HEK293 (cell line): ENCODE measurements around the gene HID1.

ENCODE experiments used
- CTCF ChIA-PET: fragments of 350-600 bp; formaldehyde crosslinking; extraction: SDS; loops from one replicate; lab custom pipeline; 2021; ENCODE audit warnings: antibody characterized with exemption; lab: Yijun Ruan, JAX
- POLR2A ChIA-PET: fragments of 300-600 bp; formaldehyde crosslinking; extraction: SDS; loops from one replicate; lab custom pipeline; 2020; ENCODE audit warnings: antibody characterized with exemption, inconsistent platforms; lab: Yijun Ruan, JAX
- H3K27ac ChIP-seq: fragments of 200-500 bp; sonication (Bioruptor generic); 2 replicates; pipeline ENCODE4 v1.5.1; 2014; ENCODE audit warnings: low read depth, low read length, control low read depth, inconsistent platforms; ENCODE audit errors: extremely low read depth
- H3K36me3 ChIP-seq, 2 experiments: fragments of 200-500 bp in 1 of 2; sonication (Bioruptor generic) in 1 of 2; 1 replicate in 1 of 2; 2 replicates in 1 of 2; pipeline ENCODE4 v1.5.1; 2014 to 2017; ENCODE audit warnings: inconsistent platforms in 2 of 2, low read length in 2 of 2; ENCODE audit not compliant: control insufficient read depth in 2 of 2, insufficient read depth in 1 of 2
- H3K4me1 ChIP-seq: fragments of 200-500 bp; sonication (Bioruptor generic); 2 replicates; pipeline ENCODE4 v1.5.1; 2014; ENCODE audit warnings: mild to moderate bottlenecking, low read length, inconsistent platforms; ENCODE audit not compliant: control insufficient read depth, insufficient read depth
- H3K4me3 ChIP-seq: 2 replicates; pipeline ENCODE4 v1.5.1; 2011; ENCODE audit warnings: low read depth, mild to moderate bottlenecking, control low read depth, low read length, moderate library complexity
- H3K9me3 ChIP-seq: fragments of 200-500 bp; sonication (Bioruptor generic); 2 replicates; pipeline ENCODE4 v1.5.1; 2014; ENCODE audit warnings: low read depth, low read length, inconsistent platforms; ENCODE audit not compliant: control insufficient read depth, insufficient read depth
- FEZF1 ChIP-seq: fragments of 450-650 bp; formaldehyde crosslinking; IDR thresholded peaks from 2 replicates; pipeline ENCODE4 v1.5.1; 2016; ENCODE audit warnings: missing biosample characterization, missing genetic modification characterization
- IKZF3 ChIP-seq: fragments of 450-650 bp; IDR thresholded peaks from 2 replicates; pipeline ENCODE4 v1.5.0; 2018; ENCODE audit warnings: missing biosample characterization, mild to moderate bottlenecking, missing genetic modification characterization, moderate library complexity
- OSR2 ChIP-seq: fragments of 450-650 bp; formaldehyde crosslinking; IDR thresholded peaks from 2 replicates; pipeline ENCODE4 v1.5.1; 2016; ENCODE audit warnings: missing biosample characterization, missing genetic modification characterization
- TRIM28 ChIP-seq: IDR thresholded peaks from 2 replicates; pipeline ENCODE4 v1.6.1; 2011; ENCODE audit warnings: low read length, control low read depth, borderline replicate concordance
- ZBTB8A ChIP-seq: fragments of 450-650 bp; formaldehyde crosslinking; IDR thresholded peaks from 2 replicates; pipeline ENCODE4 v1.5.1; 2016; ENCODE audit warnings: missing biosample characterization, missing genetic modification characterization
- ZNF114 ChIP-seq: fragments of 450-650 bp; formaldehyde crosslinking; IDR thresholded peaks from 2 replicates; pipeline ENCODE4 v1.5.0; 2017; ENCODE audit warnings: missing biosample characterization, missing genetic modification characterization
- ZNF146 ChIP-seq: fragments of 450-650 bp; formaldehyde crosslinking; IDR thresholded peaks from 2 replicates; pipeline ENCODE4 v1.5.1; 2016; ENCODE audit warnings: missing biosample characterization, missing genetic modification characterization
- ZNF157 ChIP-seq: fragments of 450-650 bp; formaldehyde crosslinking; IDR thresholded peaks from 2 replicates; pipeline ENCODE4 v1.5.1; 2016; ENCODE audit warnings: missing biosample characterization, missing genetic modification characterization
- ZNF175 ChIP-seq: fragments of 450-650 bp; formaldehyde crosslinking; IDR thresholded peaks from 2 replicates; pipeline ENCODE4 v1.5.1; 2016; ENCODE audit warnings: missing biosample characterization, missing genetic modification characterization
- ZNF654 ChIP-seq: fragments of 450-650 bp; formaldehyde crosslinking; IDR thresholded peaks from 2 replicates; pipeline ENCODE4 v1.5.1; 2016; ENCODE audit warnings: low read depth, missing biosample characterization, missing genetic modification characterization
- ZNF792 ChIP-seq: fragments of 450-650 bp; formaldehyde crosslinking; IDR thresholded peaks from 2 replicates; pipeline ENCODE4 v1.5.1; 2016; ENCODE audit warnings: missing biosample characterization, missing genetic modification characterization
- ZSCAN16 ChIP-seq: fragments of 450-650 bp; formaldehyde crosslinking; IDR thresholded peaks from 2 replicates; pipeline ENCODE4 v1.5.1; 2016; ENCODE audit warnings: missing biosample characterization, missing genetic modification characterization
- TF ChIP-seq, protein P1 (sequence below): fragments of 450-650 bp; formaldehyde crosslinking; IDR thresholded peaks from 2 replicates; pipeline ENCODE4 v1.5.1; 2017; ENCODE audit warnings: missing biosample characterization, missing genetic modification characterization
- TF ChIP-seq, protein P2 (sequence below): fragments of 450-650 bp; formaldehyde crosslinking; IDR thresholded peaks from 2 replicates; pipeline ENCODE4 v1.5.1; 2016; ENCODE audit warnings: missing biosample characterization, missing genetic modification characterization
- TF ChIP-seq, protein P3 (sequence below): fragments of 450-650 bp; formaldehyde crosslinking; IDR thresholded peaks from 2 replicates; pipeline ENCODE4 v1.5.1; 2017; ENCODE audit warnings: missing biosample characterization, missing genetic modification characterization
- TF ChIP-seq, protein P4 (sequence below): fragments of 450-650 bp; IDR thresholded peaks from 2 replicates; pipeline ENCODE4 v1.5.1; 2018; ENCODE audit warnings: missing biosample characterization, mild to moderate bottlenecking, missing genetic modification characterization
- TF ChIP-seq, protein P5 (sequence below): fragments of 450-650 bp; formaldehyde crosslinking; IDR thresholded peaks from 2 replicates; pipeline ENCODE4 v1.5.1; 2016; ENCODE audit warnings: missing biosample characterization, missing genetic modification characterization
- TF ChIP-seq, protein P6 (sequence below): fragments of 450-650 bp; formaldehyde crosslinking; IDR thresholded peaks from 2 replicates; pipeline ENCODE4 v1.5.1; 2016; ENCODE audit warnings: missing biosample characterization, missing genetic modification characterization

Gene HID1

DNA sequence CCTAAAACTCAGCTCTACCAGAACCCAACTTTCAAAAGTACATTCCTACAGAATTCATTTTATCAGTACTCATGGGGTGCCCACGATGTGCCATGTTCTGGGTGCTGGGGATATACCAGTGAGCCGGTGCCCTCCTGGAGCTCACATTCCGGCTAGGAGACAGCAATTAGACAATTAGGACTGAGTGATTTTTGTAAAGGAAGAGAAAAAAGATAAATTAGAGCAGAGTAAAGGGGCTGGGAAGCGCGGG lies 39.5 kb upstream of the HID1 start:
- CTCF ChIA-PET = interaction anchor here (0.7 to 4.3 kb wide), 19 partner anchors 12 to 228 kb away, joined by 3 to 62 read pairs (median 8); partner anchors contain the start of genes CDR2L and NT5C
- Histone ChIP-seq H3K9me3 (no peaks in the 10 kb centered on the region), H3K4me3 (peak overlapping the region; percentile 81), H3K4me1 (peaks cover 26% of the 10 kb centered on the region)
- no peak for TF ChIP-seq ZNF114
- TF ChIP-seq ZNF146 (tag by site-specific recombination) = 0 out of 2 replicates have a peak, but pooled peaks have one; percentile 2
- TF ChIP-seq, all 188 proteins: peak for 1
- POLR2A ChIA-PET = interaction anchor here (0.6 to 3.7 kb wide), 25 partner anchors 8 to 394 kb away, joined by 3 to 46 read pairs (median 8); partner anchors contain the start of genes ATP5PD, CDR2L, FDXR and GRB2
- Histone ChIP-seq H3K27ac (peak overlapping the region; percentile 83), H3K36me3 (peaks cover 7 to 13% of the 10 kb centered on the region in 2 experiments; a peak in 2 of 3 replicates)

DNA sequence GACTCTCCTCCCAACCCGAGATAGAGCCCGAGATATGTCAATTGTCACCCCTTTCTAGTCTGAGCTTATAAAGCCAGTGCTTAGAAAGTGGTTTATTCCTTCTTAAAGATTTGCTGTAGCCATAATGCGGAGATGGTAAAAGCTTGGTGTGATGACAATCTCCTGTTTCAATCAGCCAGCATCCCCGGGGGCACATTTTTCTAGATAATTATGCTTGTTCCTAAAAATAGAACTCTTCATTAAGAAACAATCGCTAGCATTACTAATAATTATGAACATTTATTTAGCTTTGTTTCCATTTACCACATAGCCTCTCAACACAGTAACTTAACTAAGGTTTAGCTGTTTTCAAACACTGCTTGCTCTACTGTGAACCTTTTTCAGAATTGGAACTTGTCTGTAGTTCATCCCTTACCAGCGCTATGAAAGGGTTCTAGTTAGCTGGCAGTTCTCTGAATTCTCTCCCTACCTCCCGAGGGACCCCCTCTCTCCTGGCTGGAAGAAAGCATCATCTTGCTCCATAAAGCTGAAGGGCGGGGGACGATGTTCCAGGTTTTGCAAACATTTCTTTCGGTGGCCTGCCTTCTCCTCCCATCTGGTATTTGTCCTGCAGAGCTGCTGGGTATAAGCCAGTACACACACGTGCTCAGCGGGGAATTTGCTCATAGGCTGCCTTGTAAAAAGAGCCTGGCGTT lies 39.0 kb upstream of the HID1 start:
- Histone ChIP-seq H3K27ac (peak overlapping the region; percentile 83), H3K4me3 (no peak overlapping the region), H3K9me3 (no peaks in the 10 kb centered on the region), H3K36me3 (peaks cover 4 to 9% of the 10 kb centered on the region in 2 experiments; a peak in 2 of 3 replicates), H3K4me1 (peaks cover 26% of the 10 kb centered on the region)
- 0 out of 2 replicates have a peak, but pooled peaks have one; percentile 20 for TF ChIP-seq ZSCAN16 (tag by site-specific recombination)
- TF ChIP-seq, protein P1, sequence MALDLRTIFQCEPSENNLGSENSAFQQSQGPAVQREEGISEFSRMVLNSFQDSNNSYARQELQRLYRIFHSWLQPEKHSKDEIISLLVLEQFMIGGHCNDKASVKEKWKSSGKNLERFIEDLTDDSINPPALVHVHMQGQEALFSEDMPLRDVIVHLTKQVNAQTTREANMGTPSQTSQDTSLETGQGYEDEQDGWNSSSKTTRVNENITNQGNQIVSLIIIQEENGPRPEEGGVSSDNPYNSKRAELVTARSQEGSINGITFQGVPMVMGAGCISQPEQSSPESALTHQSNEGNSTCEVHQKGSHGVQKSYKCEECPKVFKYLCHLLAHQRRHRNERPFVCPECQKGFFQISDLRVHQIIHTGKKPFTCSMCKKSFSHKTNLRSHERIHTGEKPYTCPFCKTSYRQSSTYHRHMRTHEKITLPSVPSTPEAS = no peak
- peak; percentile 63; the same call in 1 of the 2 replicates for TF ChIP-seq FEZF1 (tag by site-specific recombination)
- peak; percentile 39; the same call in 1 of the 2 replicates for TF ChIP-seq IKZF3 (tag by site-specific recombination)
- no peak for TF ChIP-seq ZNF157 (tag by site-specific recombination)
- TF ChIP-seq, protein P2, sequence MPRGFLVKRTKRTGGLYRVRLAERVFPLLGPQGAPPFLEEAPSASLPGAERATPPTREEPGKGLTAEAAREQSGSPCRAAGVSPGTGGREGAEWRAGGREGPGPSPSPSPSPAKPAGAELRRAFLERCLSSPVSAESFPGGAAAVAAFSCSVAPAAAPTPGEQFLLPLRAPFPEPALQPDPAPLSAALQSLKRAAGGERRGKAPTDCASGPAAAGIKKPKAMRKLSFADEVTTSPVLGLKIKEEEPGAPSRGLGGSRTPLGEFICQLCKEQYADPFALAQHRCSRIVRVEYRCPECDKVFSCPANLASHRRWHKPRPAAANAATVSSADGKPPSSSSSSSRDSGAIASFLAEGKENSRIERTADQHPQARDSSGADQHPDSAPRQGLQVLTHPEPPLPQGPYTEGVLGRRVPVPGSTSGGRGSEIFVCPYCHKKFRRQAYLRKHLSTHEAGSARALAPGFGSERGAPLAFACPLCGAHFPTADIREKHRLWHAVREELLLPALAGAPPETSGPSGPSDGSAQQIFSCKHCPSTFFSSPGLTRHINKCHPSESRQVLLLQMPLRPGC = 0 out of 2 replicates have a peak, but pooled peaks have one; percentile 1
- TF ChIP-seq, protein P3, sequence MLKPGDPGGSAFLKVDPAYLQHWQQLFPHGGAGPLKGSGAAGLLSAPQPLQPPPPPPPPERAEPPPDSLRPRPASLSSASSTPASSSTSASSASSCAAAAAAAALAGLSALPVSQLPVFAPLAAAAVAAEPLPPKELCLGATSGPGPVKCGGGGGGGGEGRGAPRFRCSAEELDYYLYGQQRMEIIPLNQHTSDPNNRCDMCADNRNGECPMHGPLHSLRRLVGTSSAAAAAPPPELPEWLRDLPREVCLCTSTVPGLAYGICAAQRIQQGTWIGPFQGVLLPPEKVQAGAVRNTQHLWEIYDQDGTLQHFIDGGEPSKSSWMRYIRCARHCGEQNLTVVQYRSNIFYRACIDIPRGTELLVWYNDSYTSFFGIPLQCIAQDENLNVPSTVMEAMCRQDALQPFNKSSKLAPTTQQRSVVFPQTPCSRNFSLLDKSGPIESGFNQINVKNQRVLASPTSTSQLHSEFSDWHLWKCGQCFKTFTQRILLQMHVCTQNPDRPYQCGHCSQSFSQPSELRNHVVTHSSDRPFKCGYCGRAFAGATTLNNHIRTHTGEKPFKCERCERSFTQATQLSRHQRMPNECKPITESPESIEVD (tag by site-specific recombination) = 0 out of 2 replicates have a peak, but pooled peaks have one; percentile 34
- TF ChIP-seq, protein P4, sequence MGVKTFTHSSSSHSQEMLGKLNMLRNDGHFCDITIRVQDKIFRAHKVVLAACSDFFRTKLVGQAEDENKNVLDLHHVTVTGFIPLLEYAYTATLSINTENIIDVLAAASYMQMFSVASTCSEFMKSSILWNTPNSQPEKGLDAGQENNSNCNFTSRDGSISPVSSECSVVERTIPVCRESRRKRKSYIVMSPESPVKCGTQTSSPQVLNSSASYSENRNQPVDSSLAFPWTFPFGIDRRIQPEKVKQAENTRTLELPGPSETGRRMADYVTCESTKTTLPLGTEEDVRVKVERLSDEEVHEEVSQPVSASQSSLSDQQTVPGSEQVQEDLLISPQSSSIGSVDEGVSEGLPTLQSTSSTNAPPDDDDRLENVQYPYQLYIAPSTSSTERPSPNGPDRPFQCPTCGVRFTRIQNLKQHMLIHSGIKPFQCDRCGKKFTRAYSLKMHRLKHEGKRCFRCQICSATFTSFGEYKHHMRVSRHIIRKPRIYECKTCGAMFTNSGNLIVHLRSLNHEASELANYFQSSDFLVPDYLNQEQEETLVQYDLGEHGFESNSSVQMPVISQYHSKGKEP (tag by site-specific recombination) = peak; percentile 9; the same call in 1 of the 2 replicates
- POLR2A ChIA-PET = interaction anchor here (0.5 to 3.7 kb wide), 23 partner anchors 8 to 768 kb away, joined by 3 to 46 read pairs (median 6); partner anchors contain the start of genes ATP5PD, CDR2L, FDXR and GRB2
- CTCF ChIA-PET = interaction anchor here (0.6 to 4.3 kb wide), 24 partner anchors 12 to 429 kb away, joined by 3 to 62 read pairs (median 6); partner anchors contain the start of genes CDR2L, NT5C and OTOP2

DNA sequence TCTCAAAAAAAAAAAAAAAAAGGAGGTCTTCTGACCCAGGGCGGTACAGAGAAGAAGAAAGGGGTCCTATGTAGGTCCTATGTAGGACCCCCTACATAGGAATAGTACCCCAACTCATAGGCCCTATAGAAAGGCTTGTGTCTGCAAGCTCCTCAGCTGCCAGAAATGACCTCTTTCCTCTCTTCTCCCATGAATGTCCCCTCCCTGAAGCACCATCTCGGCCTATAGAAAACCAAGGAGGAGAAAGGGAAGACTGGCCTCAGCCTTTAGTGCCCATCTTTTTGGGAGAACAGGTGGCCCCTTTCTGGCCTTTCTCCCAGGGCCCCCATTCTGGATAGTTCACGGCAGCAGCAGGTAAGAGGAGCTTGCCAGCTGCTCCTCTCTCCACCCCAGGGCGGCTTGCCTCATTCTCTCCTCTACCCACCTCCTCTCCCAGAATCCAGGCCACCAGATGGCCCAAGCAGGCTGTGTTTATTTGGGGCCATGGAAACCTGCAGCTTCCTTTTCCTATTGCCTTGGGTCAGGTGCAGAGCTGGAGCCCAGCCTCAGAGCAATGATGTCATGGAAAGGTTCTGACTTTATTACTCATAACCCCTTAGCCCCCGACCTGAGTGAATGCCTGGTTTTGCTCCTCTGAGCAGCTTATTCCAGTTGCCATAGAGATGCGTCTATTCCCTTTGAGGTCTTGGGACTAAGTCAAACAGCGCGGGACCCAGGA lies 38.3 kb upstream of the HID1 start:
- ChIA-PET POLR2A (interaction anchor here (0.5 to 3.7 kb wide), 16 partner anchors 7 to 769 kb away, joined by 3 to 46 read pairs (median 4); partner anchors contain the start of genes ATP5PD, CDR2L, HID1 and JPT1), CTCF (interaction anchor here (0.6 to 4.3 kb wide), 18 partner anchors 12 to 430 kb away, joined by 3 to 62 read pairs (median 6); partner anchors contain the start of genes NT5C and OTOP2)
- Histone ChIP-seq H3K4me1 (peaks cover 26% of the 10 kb centered on the region), H3K4me3 (no peak overlapping the region), H3K27ac (no peak overlapping the region), H3K36me3 (peaks cover 0 to 6% of the 10 kb centered on the region in 2 experiments; a peak in 2 of 3 replicates), H3K9me3 (no peaks in the 10 kb centered on the region)
- peak; percentile 49 for TF ChIP-seq ZNF654 (tag by site-specific recombination)
- TF ChIP-seq ZNF792 (tag by site-specific recombination) = no peak
- peak; percentile 50 for TF ChIP-seq OSR2 (tag by site-specific recombination)
- peak; percentile 59 for TF ChIP-seq ZBTB8A (tag by site-specific recombination)
- TF ChIP-seq, protein P5, sequence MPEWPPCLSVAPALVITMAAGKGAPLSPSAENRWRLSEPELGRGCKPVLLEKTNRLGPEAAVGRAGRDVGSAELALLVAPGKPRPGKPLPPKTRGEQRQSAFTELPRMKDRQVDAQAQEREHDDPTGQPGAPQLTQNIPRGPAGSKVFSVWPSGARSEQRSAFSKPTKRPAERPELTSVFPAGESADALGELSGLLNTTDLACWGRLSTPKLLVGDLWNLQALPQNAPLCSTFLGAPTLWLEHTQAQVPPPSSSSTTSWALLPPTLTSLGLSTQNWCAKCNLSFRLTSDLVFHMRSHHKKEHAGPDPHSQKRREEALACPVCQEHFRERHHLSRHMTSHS (tag by site-specific recombination) = no peak
- no peak for TF ChIP-seq ZNF175 (tag by site-specific recombination)
- no peak for TF ChIP-seq TRIM28
- TF ChIP-seq, protein P6, sequence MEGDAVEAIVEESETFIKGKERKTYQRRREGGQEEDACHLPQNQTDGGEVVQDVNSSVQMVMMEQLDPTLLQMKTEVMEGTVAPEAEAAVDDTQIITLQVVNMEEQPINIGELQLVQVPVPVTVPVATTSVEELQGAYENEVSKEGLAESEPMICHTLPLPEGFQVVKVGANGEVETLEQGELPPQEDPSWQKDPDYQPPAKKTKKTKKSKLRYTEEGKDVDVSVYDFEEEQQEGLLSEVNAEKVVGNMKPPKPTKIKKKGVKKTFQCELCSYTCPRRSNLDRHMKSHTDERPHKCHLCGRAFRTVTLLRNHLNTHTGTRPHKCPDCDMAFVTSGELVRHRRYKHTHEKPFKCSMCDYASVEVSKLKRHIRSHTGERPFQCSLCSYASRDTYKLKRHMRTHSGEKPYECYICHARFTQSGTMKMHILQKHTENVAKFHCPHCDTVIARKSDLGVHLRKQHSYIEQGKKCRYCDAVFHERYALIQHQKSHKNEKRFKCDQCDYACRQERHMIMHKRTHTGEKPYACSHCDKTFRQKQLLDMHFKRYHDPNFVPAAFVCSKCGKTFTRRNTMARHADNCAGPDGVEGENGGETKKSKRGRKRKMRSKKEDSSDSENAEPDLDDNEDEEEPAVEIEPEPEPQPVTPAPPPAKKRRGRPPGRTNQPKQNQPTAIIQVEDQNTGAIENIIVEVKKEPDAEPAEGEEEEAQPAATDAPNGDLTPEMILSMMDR = peak; percentile 54
